Measurements from ENCODE around the gene PAK5. TPM values are rescaled to one million over a fixed set of nuclear protein-coding genes. Genes with fewer than 3 reads are reported as not detected.

The PAK5 gene
- total RNA-seq, 1 experiment from 2014 or later: not detected

DNA sequence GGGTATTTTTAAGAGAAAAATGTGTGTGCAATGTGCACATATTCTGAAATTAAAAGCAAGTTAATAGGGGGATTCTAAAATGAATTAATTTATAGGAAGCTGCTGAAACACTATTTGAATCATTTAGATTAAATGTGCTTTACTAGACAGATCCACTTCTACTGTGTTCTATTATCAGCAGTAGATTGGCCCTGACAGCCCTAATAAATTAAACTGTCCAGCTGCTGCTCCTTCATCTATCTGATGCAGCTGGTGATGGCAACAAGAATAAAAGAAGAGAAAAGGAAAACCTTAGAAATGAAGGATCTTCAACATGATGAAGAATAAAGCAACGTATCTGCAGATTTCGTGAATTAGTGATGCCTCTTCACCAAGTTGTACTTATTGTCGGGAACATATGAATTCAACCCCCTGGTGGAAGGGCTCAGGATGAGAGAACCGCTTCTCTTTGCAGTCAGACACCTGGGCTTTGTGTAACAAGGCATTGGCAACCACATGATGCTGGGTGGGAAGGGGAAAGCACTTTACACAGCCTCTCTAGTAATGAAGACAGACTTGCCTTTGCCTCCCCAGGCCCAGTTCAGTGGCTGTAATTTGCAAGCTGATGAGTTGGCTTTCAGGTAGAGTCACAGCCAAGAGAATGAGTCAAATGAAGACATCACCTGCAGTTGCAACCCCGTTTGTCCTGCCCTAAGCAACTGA, 230.1 kb downstream of the PAK5 start:
- 0 out of 2 replicates have a peak, but pooled peaks cover 2% of the 10 kb centered on the region for H3K27me3 ChIP-seq
- no peaks in the 10 kb centered on the region for H3K9me3 ChIP-seq (replicated peaks)
- DNase-seq: no peak
- no peaks in the 10 kb centered on the region for H3K36me3 ChIP-seq
- no peak overlapping the region for H3K4me3 ChIP-seq
- H3K27ac ChIP-seq: no peak overlapping the region
- no peaks in the 10 kb centered on the region for H3K4me1 ChIP-seq

DNA sequence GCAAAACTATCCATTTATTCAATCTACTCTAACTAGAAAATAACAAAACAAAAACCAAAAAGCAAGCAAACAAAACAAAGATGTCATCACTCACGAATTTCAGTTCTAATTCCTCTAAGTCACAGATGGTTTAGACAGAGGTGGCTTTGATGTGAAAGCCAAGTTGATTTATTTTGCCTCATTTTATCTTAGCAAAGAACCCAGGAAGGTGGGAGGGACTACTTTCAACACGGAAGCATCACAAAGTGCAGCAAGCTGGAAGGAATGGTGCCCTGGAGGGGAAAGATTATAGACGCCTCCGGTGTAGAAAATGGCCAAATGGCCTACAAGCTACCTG, 236.1 kb downstream of the PAK5 start:
- Histone ChIP-seq H3K4me1 (no peaks in the 10 kb centered on the region), H3K4me3 (no peak overlapping the region), H3K27ac (no peak overlapping the region), H3K27me3 (peaks cover 5% of the 10 kb centered on the region; the same call in 1 of the 2 replicates), H3K36me3 (no peaks in the 10 kb centered on the region), H3K9me3 (replicated peaks) (0 out of 2 replicates have a peak, but pooled peaks cover 4% of the 10 kb centered on the region)
- no peak for DNase-seq

DNA sequence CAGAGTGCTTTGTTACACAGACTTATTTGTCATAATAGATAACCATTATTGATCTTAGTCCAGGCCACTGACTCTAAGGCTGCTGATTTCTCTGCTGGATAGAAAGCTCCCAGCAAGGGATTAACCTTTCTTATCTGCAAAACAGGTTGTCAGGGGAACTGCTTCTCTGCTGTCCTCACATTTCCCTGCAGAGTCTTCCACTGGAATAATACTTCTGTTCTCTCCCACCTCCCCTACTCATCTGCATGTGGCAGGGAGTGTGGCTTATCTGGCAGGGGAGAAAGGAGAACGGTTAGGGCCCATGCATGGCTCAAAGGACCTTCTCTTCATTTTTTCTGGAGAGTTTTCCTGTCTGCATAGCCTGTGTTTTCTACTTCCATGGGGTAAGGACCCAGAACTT, 238.3 kb downstream of the PAK5 start:
- H3K27ac ChIP-seq: no peak overlapping the region
- no peaks in the 10 kb centered on the region for H3K36me3 ChIP-seq
- H3K4me1 ChIP-seq: no peaks in the 10 kb centered on the region
- H3K4me3 ChIP-seq: no peak overlapping the region
- peaks cover 5% of the 10 kb centered on the region; the same call in 1 of the 2 replicates for H3K27me3 ChIP-seq
- no peak for DNase-seq
- H3K9me3 ChIP-seq (replicated peaks): 0 out of 2 replicates have a peak, but pooled peaks cover 4% of the 10 kb centered on the region

DNA sequence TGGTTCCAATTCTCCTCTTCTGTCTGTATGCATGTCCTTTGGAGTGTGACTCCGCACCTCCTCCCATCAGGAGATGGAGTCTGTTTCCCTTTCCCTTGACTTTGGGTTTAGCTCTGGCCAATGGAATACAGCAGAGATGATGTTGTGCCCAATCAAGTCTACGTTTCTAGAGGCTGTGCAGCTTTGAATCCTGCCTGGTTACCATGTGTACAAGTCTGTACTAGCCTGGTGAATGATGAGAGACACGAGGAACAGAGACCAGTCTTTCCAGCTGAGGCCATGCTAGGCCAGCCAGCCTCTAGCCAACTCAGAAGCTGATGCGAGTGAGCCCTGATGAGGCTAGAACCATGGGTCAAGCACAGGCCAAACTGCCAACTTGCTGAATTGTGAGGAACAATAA, 241.3 kb downstream of the PAK5 start:
- H3K27me3 ChIP-seq: no peaks in the 10 kb centered on the region; the same call in 1 of the 2 replicates
- DNase-seq: no peak
- no peak overlapping the region for H3K27ac ChIP-seq
- no peak overlapping the region for H3K4me3 ChIP-seq
- H3K9me3 ChIP-seq (replicated peaks): peaks cover 4% of the 10 kb centered on the region; the same call in 1 of the 2 replicates
- no peaks in the 10 kb centered on the region for H3K36me3 ChIP-seq
- H3K4me1 ChIP-seq: no peaks in the 10 kb centered on the region

DNA sequence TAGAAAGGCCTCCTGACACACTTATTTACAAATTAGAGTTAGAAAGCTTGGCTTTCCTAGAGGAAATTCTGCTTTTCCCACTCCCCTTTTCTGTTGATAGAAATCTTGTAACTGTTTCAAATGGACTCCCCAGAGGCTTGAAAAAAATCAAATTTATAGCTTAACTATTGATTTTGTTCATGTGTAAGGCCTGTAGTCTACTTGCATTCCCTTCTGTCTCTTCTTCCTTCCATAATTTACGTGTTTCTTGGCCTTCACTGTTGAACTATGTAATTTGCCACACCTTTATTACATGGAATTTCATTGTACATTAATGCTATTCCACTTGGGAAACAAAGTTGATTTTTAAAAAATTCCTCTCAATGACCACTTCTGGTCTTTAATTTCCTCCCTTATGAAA, 243.1 kb downstream of the PAK5 start:
- peaks cover 4% of the 10 kb centered on the region; the same call in 1 of the 2 replicates for H3K9me3 ChIP-seq (replicated peaks)
- no peaks in the 10 kb centered on the region for H3K4me1 ChIP-seq
- DNase-seq: no peak
- H3K4me3 ChIP-seq: no peak overlapping the region
- no peaks in the 10 kb centered on the region for H3K36me3 ChIP-seq
- no peaks in the 10 kb centered on the region for H3K27me3 ChIP-seq
- no peak overlapping the region for H3K27ac ChIP-seq

DNA sequence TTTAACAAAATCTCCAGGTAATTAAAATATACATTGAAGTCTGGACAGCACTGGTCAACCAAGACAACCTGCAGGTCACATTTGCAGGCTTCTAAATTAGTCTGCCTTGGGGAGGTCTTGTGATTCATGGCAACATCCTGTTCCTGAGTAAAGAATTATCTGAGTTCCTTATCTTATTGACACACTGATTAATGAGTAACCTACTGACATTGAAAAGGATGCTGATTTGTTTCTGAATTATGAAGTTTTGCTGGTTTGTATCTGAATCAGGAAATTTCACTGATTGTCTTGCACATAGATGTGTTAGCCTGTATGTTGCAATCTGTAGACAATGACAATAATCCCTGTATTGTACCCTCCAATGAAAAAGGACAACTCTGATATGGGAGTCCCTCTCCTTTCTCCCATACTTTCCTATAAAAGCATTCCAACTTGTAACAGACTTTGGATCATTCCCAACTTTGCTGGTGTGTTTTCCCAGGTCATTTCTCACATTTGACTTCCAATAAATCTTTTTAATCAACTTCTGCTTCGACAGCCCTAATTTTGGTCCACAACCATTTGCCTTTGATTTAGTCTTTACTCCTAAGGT, 244.5 kb downstream of the PAK5 start:
- H3K36me3 ChIP-seq: no peaks in the 10 kb centered on the region
- no peak for DNase-seq
- H3K27ac ChIP-seq: no peak overlapping the region
- H3K27me3 ChIP-seq: no peaks in the 10 kb centered on the region
- peaks cover 4% of the 10 kb centered on the region; the same call in 1 of the 2 replicates for H3K9me3 ChIP-seq (replicated peaks)
- no peak overlapping the region for H3K4me3 ChIP-seq
- H3K4me1 ChIP-seq: no peaks in the 10 kb centered on the region

DNA sequence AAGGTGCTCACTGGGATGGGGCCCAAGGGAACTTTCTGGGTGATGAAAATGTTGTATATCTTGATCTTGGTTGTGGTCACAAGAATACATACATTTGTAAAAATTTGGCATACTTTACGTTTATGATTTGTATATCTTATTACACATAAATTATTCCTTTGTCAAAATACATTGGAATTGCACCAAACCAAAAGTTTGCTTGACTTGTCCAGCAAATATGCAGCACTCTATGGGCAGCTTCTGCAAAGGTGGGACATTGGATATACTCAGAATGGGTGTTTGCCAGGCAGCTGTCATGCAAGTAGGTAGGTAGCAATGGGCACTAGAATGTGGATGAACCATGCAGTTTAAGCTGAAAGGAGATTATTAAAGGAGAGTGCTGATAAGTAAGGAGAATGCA, 246.5 kb downstream of the PAK5 start:
- no peak overlapping the region for H3K27ac ChIP-seq
- H3K9me3 ChIP-seq (replicated peaks): no peaks in the 10 kb centered on the region; the same call in 1 of the 2 replicates
- no peak for DNase-seq
- no peaks in the 10 kb centered on the region for H3K36me3 ChIP-seq
- H3K4me3 ChIP-seq: no peak overlapping the region
- H3K4me1 ChIP-seq: no peaks in the 10 kb centered on the region
- peaks cover 6% of the 10 kb centered on the region; the same call in 1 of the 2 replicates for H3K27me3 ChIP-seq

DNA sequence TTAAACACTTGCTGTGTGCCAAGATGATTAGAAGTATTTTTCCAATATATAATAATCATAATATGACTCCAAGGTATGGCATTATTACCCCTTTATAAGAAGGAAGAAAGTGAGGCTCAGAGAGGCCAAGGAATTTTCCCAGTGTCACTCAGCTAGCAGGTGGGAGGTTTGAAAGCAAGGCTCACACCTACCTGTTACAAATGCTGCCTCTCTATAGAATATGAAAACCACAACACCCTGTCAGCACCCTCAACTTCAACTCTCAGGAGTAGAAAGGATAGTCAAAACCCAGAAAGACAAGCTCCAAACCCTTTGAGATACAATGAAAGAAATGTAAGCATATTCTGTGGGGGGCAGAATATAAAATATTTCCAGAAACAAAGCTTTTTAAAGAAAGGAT, 247.8 kb downstream of the PAK5 start:
- H3K27me3 ChIP-seq: peaks cover 12% of the 10 kb centered on the region; the same call in 1 of the 2 replicates
- no peak overlapping the region for H3K4me3 ChIP-seq
- no peaks in the 10 kb centered on the region for H3K36me3 ChIP-seq
- H3K4me1 ChIP-seq: no peaks in the 10 kb centered on the region
- no peak for DNase-seq
- H3K27ac ChIP-seq: no peak overlapping the region
- no peaks in the 10 kb centered on the region; the same call in 1 of the 2 replicates for H3K9me3 ChIP-seq (replicated peaks)

DNA sequence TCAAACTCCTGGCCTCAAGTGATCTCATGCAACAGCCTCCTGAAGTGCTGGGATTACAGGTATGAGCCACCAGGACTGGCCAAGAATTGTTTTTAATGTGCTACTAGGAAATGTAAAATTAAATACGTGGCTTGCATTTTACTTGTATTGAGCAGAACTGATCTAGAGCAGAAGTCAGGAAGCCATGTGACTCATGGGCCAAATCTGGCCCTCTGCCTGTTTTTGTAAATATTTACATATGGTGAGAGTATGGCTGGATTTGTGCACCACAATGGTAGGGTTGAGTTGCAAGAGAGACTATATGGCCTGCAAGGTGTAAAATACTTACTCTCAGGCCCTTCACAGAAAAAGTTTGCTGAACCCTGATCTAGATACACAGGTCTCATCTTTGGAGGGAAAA, 248.7 kb downstream of the PAK5 start:
- peaks cover 12% of the 10 kb centered on the region; the same call in 1 of the 2 replicates for H3K27me3 ChIP-seq
- DNase-seq: no peak

DNA sequence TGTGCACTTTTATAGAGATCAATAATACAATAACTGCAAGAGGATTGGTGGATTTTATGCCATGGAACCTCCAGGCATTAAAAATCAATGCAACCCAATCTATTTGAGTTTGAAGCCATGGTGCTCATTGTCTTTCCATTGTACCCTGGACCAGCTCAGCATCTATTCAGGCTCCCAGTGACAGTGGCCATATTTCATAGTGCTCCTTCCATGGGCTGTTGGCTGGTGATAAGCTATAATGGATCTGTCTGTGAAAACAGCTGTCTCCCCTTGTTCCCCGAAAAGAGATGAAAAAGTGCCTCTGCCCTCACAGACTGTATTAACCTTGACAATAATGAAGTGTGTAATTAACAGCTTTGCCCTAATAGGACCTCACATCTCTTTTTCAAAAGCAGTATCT, 250.2 kb downstream of the PAK5 start:
- Histone ChIP-seq H3K4me3 (no peak overlapping the region), H3K36me3 (no peaks in the 10 kb centered on the region), H3K4me1 (no peaks in the 10 kb centered on the region), H3K27me3 (peaks cover 12% of the 10 kb centered on the region; the same call in 1 of the 2 replicates), H3K9me3 (replicated peaks) (no peaks in the 10 kb centered on the region), H3K27ac (no peak overlapping the region)
- no peak for DNase-seq

More for the DNA sequence above, 248.7 kb downstream of the PAK5 start:
- H3K4me3 ChIP-seq: no peak overlapping the region
- no peaks in the 10 kb centered on the region; the same call in 1 of the 2 replicates for H3K9me3 ChIP-seq (replicated peaks)
- no peaks in the 10 kb centered on the region for H3K4me1 ChIP-seq
- no peaks in the 10 kb centered on the region for H3K36me3 ChIP-seq
- no peak overlapping the region for H3K27ac ChIP-seq

DNA sequence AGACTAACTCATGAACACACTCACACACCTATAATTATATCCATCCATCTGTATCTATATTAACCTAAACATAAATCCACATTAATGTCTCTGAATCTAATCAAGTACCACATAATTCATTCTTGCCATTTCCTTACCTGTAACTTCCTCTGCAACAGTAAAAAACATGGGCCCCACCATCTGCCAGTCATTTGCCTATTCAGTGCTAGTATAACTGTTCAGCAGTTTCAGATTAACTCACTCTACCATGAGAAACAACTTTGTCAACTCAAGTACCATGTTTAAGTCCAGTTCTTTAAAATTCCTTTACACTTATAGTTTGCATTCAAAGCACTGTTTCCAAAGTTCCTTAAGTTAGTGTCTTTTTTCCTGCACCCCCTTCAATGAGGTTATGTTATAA, 255.7 kb downstream of the PAK5 start:
- no peaks in the 10 kb centered on the region for H3K9me3 ChIP-seq (replicated peaks)
- no peak overlapping the region for H3K27ac ChIP-seq
- no peaks in the 10 kb centered on the region for H3K36me3 ChIP-seq
- H3K4me1 ChIP-seq: no peaks in the 10 kb centered on the region
- no peak overlapping the region for H3K4me3 ChIP-seq
- no peak for DNase-seq
- H3K27me3 ChIP-seq: peaks cover 12% of the 10 kb centered on the region

DNA sequence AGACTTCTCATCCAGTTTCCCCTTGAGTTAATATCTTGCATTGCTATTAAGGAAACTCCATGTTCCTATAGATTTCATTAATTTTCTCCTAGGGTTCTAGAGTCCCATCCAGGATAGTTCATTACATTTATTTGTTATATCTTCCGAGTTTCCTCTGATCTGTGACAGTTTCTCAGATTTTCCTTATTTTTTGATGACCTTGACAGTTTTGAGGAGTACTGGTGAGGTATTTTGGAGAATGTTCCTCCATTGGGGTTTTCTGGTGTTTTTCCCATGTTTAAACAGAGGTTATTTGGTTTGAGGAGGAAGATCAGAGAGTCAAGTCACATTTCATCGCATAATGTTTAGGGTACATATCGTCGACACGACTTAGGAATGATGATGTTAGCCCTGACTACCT, 256.7 kb downstream of the PAK5 start:
- Histone ChIP-seq H3K9me3 (replicated peaks) (no peaks in the 10 kb centered on the region), H3K27me3 (peaks cover 7% of the 10 kb centered on the region; the same call in 1 of the 2 replicates), H3K4me1 (no peaks in the 10 kb centered on the region), H3K4me3 (no peak overlapping the region), H3K36me3 (no peaks in the 10 kb centered on the region), H3K27ac (no peak overlapping the region)
- no peak for DNase-seq

DNA sequence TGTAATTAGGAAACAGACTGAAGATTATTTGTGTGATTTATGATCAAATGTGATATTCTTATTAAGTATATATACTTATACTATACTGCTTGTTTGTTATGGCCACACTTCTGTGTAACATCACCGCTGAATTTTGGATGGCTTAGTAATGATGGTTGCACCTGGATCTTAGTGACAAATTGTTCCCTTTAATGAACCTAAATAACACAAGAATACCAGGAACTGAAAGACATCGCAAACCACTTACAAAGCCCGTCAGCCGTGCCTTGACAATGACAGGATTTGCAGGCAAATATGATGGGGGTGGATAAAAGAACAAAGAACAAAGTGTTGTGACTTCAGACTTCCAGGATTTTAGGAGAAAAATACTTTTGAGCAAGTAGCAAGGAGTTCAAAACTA, 257.4 kb downstream of the PAK5 start:
- no peak for DNase-seq
- H3K9me3 ChIP-seq (replicated peaks): no peaks in the 10 kb centered on the region
- H3K4me3 ChIP-seq: no peak overlapping the region
- no peak overlapping the region for H3K27ac ChIP-seq
- H3K36me3 ChIP-seq: no peaks in the 10 kb centered on the region
- peaks cover 4% of the 10 kb centered on the region; the same call in 1 of the 2 replicates for H3K27me3 ChIP-seq
- no peaks in the 10 kb centered on the region for H3K4me1 ChIP-seq

DNA sequence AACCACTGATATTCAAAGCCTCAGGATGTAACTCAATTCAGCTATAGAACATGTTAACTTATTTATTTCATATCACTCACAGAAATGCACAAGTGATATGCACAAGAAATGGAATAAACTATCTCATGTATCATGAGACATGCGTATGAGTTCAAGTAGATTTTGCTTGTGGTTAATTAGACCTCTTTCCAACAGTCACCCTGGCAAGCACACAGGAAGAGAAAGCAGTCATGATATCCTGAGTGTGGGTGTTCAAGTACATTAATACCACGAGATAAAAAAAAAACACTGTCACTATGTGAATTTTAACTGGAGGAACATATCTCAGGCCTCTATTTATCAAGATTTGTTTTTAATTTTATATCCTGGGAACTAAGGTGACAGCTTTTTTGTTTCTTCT, 260.3 kb downstream of the PAK5 start:
- Histone ChIP-seq H3K9me3 (replicated peaks) (no peaks in the 10 kb centered on the region), H3K27ac (no peak overlapping the region), H3K36me3 (no peaks in the 10 kb centered on the region), H3K27me3 (peaks cover 4% of the 10 kb centered on the region), H3K4me1 (no peaks in the 10 kb centered on the region), H3K4me3 (no peak overlapping the region)
- no peak for DNase-seq

DNA sequence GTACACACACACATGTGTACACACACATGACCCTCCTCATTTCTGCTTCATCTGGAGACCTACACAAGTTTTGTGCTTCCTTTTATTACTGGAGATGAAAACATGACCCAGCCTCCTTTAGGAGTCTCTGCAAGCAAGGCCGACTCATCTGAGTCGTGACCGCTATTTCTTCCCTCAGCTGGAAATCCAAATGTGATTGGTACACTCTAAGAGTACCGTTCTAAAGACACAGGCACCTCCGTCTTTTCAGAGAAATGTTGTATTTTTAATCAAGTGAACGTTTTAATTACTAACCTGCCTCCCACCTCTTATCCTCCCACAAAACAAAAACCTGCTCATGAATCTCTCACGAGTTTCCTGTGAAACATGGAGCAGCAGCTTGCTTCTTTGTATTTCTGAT, 261.5 kb downstream of the PAK5 start:
- no peak for DNase-seq
- Histone ChIP-seq H3K4me3 (no peak overlapping the region), H3K4me1 (no peaks in the 10 kb centered on the region), H3K27ac (no peak overlapping the region), H3K9me3 (replicated peaks) (no peaks in the 10 kb centered on the region), H3K27me3 (peaks cover 9% of the 10 kb centered on the region), H3K36me3 (no peaks in the 10 kb centered on the region)

All from SJCRH30 (cell line).